ENCODE data around the gene CTPS1. TPM values are rescaled to one million over a fixed set of nuclear protein-coding genes. Genes with fewer than 3 reads are reported as not detected.

The CTPS1 gene
- total and polyA plus RNA-seq, 10 donors, result 7.9 to 27.7 (median 16.1) TPM

DNA sequence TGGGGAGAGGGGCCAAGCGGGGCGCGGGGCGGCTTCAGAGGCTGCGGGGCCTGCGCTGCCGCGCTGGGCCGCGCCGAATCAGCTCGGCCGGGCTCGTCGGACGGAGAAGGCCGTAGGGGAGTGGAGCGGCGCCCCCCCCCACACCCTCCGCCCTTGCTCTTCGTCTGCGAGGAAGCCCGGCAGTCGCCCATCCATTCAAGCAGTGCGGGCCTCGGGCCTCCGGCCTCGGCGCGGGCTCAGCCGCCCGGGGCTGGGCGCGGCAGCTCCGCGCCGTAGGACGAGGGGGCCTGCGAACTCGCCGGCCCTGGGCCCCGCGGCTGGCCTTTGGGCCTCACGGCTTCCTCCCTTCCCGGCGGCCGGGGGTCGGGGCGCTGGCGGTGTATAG lies 564 bp downstream of the CTPS1 start:
- Histone ChIP-seq H3K4me1 (peaks cover 5 to 30% (median 21%) of the 10 kb centered on the region in 6 donors), H3K27ac (peak overlapping the region; percentile 76 to 98 (median 93)), H3K36me3 (peaks cover 0 to 20% (median 10%) of the 10 kb centered on the region in 6 donors), H3K9me3 (no peaks in the 10 kb centered on the region), H3K4me3 (peak overlapping the region; percentile 44 to 97 (median 82)), H3K27me3 (replicated peaks in 1 of 7) (no peaks in the 10 kb centered on the region)
- WGBS, 5 donors, result 0 to 1% (median 0%) methylated on average over 4 to 50 of the region's 50 CpGs
- no peak for DNase-seq
- intact Hi-C loops (cut with DNase I; ENCODE audit: low total_unique reads), result no loop called here
- TF ChIP-seq, protein P1, sequence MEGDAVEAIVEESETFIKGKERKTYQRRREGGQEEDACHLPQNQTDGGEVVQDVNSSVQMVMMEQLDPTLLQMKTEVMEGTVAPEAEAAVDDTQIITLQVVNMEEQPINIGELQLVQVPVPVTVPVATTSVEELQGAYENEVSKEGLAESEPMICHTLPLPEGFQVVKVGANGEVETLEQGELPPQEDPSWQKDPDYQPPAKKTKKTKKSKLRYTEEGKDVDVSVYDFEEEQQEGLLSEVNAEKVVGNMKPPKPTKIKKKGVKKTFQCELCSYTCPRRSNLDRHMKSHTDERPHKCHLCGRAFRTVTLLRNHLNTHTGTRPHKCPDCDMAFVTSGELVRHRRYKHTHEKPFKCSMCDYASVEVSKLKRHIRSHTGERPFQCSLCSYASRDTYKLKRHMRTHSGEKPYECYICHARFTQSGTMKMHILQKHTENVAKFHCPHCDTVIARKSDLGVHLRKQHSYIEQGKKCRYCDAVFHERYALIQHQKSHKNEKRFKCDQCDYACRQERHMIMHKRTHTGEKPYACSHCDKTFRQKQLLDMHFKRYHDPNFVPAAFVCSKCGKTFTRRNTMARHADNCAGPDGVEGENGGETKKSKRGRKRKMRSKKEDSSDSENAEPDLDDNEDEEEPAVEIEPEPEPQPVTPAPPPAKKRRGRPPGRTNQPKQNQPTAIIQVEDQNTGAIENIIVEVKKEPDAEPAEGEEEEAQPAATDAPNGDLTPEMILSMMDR (IDR thresholded peaks at IDR 0.05 in 8 of 11, conservative IDR thresholded peaks at IDR 0.05 in 3 of 11), result no peak
- TF ChIP-seq POLR2AphosphoS5 (IDR thresholded peaks at IDR 0.05) (no peak), POLR2A (IDR thresholded peaks at IDR 0.05) (peak in 1 of 3 donors; percentile 24)

DNA sequence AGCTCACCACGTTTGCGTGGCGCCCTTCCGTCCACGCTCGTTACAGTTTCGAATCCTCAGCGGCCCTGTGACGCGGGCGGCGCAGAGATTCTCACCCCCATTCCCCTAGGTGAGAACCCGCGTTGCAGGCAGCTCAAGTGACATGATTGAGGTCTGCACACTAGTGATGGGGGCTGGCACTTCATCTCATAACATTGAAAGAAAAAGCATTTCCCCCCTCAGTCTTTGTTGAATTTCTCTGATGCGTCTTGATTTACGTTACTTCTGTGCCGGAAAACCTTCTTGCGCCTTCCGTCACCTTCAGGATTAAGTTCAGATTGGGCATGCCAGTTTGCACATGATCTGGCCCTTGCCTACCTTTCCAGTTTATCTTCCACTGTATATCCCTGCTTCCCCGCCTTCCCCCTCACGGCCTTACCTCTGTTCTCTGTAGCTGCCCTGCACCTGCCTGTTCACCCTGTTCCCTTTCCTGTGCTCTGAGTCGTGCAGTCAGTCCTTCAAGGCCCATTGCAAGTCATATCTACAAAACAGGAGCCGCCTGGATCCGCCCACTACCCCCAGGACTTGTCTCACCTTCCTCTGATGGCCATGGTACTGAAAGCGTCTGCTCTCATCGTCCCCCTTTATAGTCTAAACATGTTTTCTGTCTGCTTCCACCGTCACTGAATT lies 1.1 kb downstream of the CTPS1 start:
- intact Hi-C loops (cut with DNase I; ENCODE audit: low total_unique reads), result no loop called here
- H3K36me3 ChIP-seq, result peaks cover 0 to 25% (median 13%) of the 10 kb centered on the region in 6 donors
- no peak for TF ChIP-seq POLR2AphosphoS5 (IDR thresholded peaks at IDR 0.05)
- TF ChIP-seq POLR2A (IDR thresholded peaks at IDR 0.05), result no peak
- TF ChIP-seq, protein P1 (IDR thresholded peaks at IDR 0.05 in 8 of 11, conservative IDR thresholded peaks at IDR 0.05 in 3 of 11), result no peak
- no peaks in the 10 kb centered on the region for H3K27me3 ChIP-seq (replicated peaks in 1 of 7)
- H3K27ac ChIP-seq, result peak overlapping the region; percentile 76 to 98 (median 93)
- H3K4me1 ChIP-seq, result peaks cover 5 to 30% (median 21%) of the 10 kb centered on the region in 6 donors
- no peak for DNase-seq
- H3K9me3 ChIP-seq, result no peaks in the 10 kb centered on the region
- 24 to 35% (median 27%) methylated on average over 21 to 27 of the region's 27 CpGs for WGBS, 5 donors
- H3K4me3 ChIP-seq, result peak overlapping the region; percentile 44 to 97 (median 82)

DNA sequence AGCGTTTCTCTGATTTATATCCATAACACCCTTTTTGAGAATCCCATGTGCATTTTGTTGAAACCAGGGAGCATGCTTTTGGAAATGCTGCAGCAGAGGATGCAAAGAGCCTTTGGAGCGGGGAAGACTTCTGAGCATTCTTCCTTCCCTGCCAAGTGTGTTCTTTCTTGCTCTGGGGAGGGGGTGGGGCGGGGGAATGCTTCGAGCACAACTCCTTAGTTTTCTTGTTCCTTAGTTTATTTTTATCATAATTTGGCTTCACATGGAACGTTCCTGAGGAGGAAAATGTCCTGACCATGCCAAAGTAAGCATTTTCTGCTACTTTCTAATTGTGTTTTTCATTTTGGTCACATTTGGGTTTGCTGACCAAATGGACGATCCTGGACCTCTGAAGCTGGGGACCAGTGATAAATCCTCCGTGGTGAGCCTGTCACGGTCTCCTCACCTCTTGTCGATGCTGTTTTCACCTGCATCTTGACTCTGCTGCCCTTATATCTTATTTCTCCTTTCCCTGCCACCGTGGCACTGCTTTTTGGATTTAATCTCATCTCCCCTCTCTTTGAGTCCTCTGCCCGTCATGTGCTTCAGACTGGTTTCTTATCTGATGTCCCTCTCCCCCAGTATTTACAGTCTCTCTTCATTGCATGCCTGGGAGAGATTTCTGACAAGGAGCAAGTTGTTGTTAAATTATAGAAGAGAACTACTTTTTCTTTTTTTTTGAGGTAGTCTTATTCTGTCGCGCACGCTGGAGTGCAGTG lies 2.4 kb downstream of the CTPS1 start:
- no peak for TF ChIP-seq POLR2A (IDR thresholded peaks at IDR 0.05)
- no peak for DNase-seq
- peaks cover 3 to 38% (median 22%) of the 10 kb centered on the region in 6 donors for H3K36me3 ChIP-seq
- intact Hi-C loops (cut with DNase I; ENCODE audit: low total_unique reads), result no loop called here
- no peaks in the 10 kb centered on the region for H3K9me3 ChIP-seq
- WGBS, 5 donors, result 82 to 90% (median 84%) methylated on average over 14 of the region's 14 CpGs
- H3K27me3 ChIP-seq (replicated peaks in 1 of 7), result no peaks in the 10 kb centered on the region
- no peak overlapping the region for H3K4me3 ChIP-seq
- peaks cover 5 to 30% (median 19%) of the 10 kb centered on the region in 6 donors for H3K4me1 ChIP-seq
- no peak overlapping the region for H3K27ac ChIP-seq

DNA sequence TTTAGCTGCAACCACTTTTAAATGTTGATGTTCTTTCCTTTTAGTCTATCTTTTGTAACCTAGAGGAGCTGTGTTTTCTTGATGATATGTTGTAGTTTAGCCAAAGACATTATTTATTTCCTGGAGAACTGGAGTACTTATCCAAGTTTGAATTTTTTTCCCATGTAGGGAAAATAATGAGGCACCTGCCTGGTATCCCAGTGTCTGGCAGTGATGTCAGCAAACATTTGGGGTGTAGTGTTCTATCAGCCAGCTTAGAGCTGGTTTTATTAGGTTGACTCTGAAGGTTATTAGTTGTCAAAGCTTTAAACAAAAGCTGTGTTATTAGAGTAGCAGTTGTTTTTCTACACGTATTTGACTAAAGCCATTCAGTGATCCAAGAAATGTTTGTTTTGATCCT lies 3.2 kb downstream of the CTPS1 start:
- H3K36me3 ChIP-seq, result peaks cover 3 to 46% (median 28%) of the 10 kb centered on the region in 6 donors
- no peak for TF ChIP-seq POLR2AphosphoS5 (IDR thresholded peaks at IDR 0.05)
- TF ChIP-seq, protein P1 (IDR thresholded peaks at IDR 0.05 in 8 of 11, conservative IDR thresholded peaks at IDR 0.05 in 3 of 11), result no peak
- no peak for TF ChIP-seq POLR2A (IDR thresholded peaks at IDR 0.05)
- intact Hi-C loops (cut with DNase I; ENCODE audit: low total_unique reads), result no loop called here
- DNase-seq, result no peak
- no peaks in the 10 kb centered on the region for H3K9me3 ChIP-seq
- 75 to 100% (median 86%) methylated on average over 1 of the region's 1 CpG for WGBS, 5 donors
- H3K4me1 ChIP-seq, result peaks cover 5 to 30% (median 19%) of the 10 kb centered on the region in 6 donors
- H3K27me3 ChIP-seq (replicated peaks in 1 of 7), result no peaks in the 10 kb centered on the region
- no peak overlapping the region for H3K27ac ChIP-seq
- H3K4me3 ChIP-seq, result no peak overlapping the region
